ENCODE results near the gene SMARCA1. TPM values are rescaled to one million over a fixed set of nuclear protein-coding genes. Genes with fewer than 3 reads are reported as not detected.

Gene SMARCA1
- total and polyA plus RNA-seq, 2 donors from 2014 or later: 20.0 to 34.7 TPM

DNA sequence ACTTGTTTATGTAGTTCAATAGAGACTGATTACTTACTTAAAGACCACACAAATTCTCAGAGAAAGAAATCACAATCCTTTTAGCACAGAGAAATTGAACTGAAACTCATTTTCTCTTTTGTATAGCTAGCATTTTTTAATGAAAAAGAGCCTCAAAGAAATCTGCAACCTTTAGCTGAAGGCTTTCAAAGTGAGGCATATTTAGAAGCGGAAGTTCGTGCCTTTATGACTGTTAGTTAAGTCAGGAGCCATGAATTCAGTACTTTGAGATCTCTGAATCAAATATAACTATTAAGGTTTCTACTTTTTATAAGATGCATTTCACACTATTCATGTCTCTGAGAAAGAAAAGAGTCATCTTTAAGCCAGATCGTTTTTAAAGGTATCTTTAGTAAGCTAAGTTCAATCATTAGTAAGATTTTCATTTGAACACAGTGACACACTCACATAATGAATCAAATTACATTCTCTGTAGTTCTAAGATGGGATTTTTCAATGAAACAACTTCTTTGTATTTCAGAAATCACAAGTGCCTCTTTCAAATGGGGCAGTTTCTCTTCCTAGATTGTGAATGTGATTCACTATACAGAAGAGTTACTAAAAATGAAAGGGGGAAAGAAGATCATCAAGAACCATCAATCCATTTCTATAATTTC lies 61.4 kb downstream of the SMARCA1 start:
- H3K9me3 ChIP-seq (ENCODE audit: control insufficient read depth in 2 of 3, insufficient read depth in 1 of 3, low read length in 3 of 3): no peaks in the 10 kb centered on the region
- FAIRE-seq (no peak), DNase-seq (no peak)
- H3K27me3 ChIP-seq (ENCODE audit: control insufficient read depth, insufficient read depth, low read length): no peaks in the 10 kb centered on the region
- intact Hi-C loops (cut with DNase I): no loop called here
- TF ChIP-seq, protein P1, sequence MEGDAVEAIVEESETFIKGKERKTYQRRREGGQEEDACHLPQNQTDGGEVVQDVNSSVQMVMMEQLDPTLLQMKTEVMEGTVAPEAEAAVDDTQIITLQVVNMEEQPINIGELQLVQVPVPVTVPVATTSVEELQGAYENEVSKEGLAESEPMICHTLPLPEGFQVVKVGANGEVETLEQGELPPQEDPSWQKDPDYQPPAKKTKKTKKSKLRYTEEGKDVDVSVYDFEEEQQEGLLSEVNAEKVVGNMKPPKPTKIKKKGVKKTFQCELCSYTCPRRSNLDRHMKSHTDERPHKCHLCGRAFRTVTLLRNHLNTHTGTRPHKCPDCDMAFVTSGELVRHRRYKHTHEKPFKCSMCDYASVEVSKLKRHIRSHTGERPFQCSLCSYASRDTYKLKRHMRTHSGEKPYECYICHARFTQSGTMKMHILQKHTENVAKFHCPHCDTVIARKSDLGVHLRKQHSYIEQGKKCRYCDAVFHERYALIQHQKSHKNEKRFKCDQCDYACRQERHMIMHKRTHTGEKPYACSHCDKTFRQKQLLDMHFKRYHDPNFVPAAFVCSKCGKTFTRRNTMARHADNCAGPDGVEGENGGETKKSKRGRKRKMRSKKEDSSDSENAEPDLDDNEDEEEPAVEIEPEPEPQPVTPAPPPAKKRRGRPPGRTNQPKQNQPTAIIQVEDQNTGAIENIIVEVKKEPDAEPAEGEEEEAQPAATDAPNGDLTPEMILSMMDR (IDR thresholded peaks at IDR 0.05; ENCODE audit: borderline replicate concordance, extremely low read depth, insufficient read depth): no peak
- no peak overlapping the region for H3K27ac ChIP-seq (ENCODE audit: low read depth in 2 of 2, low read length in 2 of 2)
- H3K36me3 ChIP-seq (ENCODE audit: control insufficient read depth in 2 of 3, insufficient read depth in 3 of 3, low read length in 3 of 3): peaks cover 0 to 4% (median 0%) of the 10 kb centered on the region in 3 donors
- no peak overlapping the region for H3K4me3 ChIP-seq (ENCODE audit: low read length in 3 of 3)
- no peaks in the 10 kb centered on the region for H3K4me1 ChIP-seq (ENCODE audit: control insufficient read depth in 2 of 3, insufficient read depth in 2 of 3, low read depth in 1 of 3, low read length in 3 of 3)
- no peak overlapping the region for H3K9ac ChIP-seq (ENCODE audit: low read length in 3 of 3)

DNA sequence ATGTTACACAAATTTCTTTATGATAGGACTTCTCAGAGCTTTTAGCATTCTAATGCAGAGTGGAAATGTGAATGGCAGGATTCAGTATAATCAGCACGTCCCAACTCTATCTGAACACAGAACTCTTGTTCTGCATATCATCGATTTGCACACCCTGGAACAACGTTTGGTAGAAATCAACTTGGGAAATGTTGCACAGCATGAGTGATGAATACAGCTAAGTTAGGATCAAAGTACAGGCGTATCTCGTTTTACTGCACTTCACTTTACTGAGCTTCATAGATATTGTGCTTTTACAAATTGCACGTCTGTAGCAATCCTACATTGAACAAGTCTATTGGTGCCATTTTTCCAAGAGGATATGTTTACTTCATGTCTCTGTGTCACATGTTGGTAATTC lies 70.8 kb downstream of the SMARCA1 start:
- intact Hi-C loops (cut with DNase I): no loop called here
- Histone ChIP-seq H3K27me3 (ENCODE audit: control insufficient read depth, insufficient read depth, low read length) (no peaks in the 10 kb centered on the region), H3K9ac (ENCODE audit: low read length in 3 of 3) (no peak overlapping the region), H3K4me3 (ENCODE audit: low read length in 3 of 3) (no peak overlapping the region), H3K27ac (ENCODE audit: low read depth in 2 of 2, low read length in 2 of 2) (no peak overlapping the region), H3K4me1 (ENCODE audit: control insufficient read depth in 2 of 3, insufficient read depth in 2 of 3, low read depth in 1 of 3, low read length in 3 of 3) (no peaks in the 10 kb centered on the region), H3K9me3 (ENCODE audit: control insufficient read depth in 2 of 3, insufficient read depth in 1 of 3, low read length in 3 of 3) (no peaks in the 10 kb centered on the region), H3K36me3 (ENCODE audit: control insufficient read depth in 2 of 3, insufficient read depth in 3 of 3, low read length in 3 of 3) (no peaks in the 10 kb centered on the region)
- DNase-seq (no peak), FAIRE-seq (no peak)
- TF ChIP-seq, protein P1 (IDR thresholded peaks at IDR 0.05; ENCODE audit: borderline replicate concordance, extremely low read depth, insufficient read depth): no peak

DNA sequence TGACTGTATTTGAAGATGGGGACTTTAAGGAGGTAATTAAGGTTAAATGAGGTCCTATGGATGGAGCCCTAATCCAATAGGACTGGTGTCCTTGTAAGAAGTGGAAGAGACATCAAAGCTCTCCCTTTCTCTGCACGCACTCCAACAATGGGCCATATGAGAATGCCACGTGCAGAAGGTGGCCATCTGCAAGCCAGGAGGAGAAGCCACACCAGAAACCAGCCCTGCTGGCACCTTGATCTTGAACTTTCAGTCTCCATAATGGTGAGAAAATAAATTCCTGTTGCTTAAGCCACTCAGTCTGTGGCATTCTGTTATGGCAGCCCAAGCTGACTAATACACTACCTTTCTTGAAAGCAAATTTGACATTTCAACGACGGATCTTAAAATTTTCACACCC lies 73.2 kb downstream of the SMARCA1 start:
- intact Hi-C loops (cut with DNase I): no loop called here
- H3K4me3 ChIP-seq (ENCODE audit: low read length in 3 of 3): no peak overlapping the region
- no peak overlapping the region for H3K9ac ChIP-seq (ENCODE audit: low read length in 3 of 3)
- no peaks in the 10 kb centered on the region for H3K27me3 ChIP-seq (ENCODE audit: control insufficient read depth, insufficient read depth, low read length)
- DNase-seq (no peak), FAIRE-seq (no peak)
- no peaks in the 10 kb centered on the region for H3K4me1 ChIP-seq (ENCODE audit: control insufficient read depth in 2 of 3, insufficient read depth in 2 of 3, low read depth in 1 of 3, low read length in 3 of 3)
- no peaks in the 10 kb centered on the region for H3K36me3 ChIP-seq (ENCODE audit: control insufficient read depth in 2 of 3, insufficient read depth in 3 of 3, low read length in 3 of 3)
- H3K9me3 ChIP-seq (ENCODE audit: control insufficient read depth in 2 of 3, insufficient read depth in 1 of 3, low read length in 3 of 3): no peaks in the 10 kb centered on the region
- no peak overlapping the region for H3K27ac ChIP-seq (ENCODE audit: low read depth in 2 of 2, low read length in 2 of 2)
- TF ChIP-seq, protein P1 (IDR thresholded peaks at IDR 0.05; ENCODE audit: borderline replicate concordance, extremely low read depth, insufficient read depth): no peak

DNA sequence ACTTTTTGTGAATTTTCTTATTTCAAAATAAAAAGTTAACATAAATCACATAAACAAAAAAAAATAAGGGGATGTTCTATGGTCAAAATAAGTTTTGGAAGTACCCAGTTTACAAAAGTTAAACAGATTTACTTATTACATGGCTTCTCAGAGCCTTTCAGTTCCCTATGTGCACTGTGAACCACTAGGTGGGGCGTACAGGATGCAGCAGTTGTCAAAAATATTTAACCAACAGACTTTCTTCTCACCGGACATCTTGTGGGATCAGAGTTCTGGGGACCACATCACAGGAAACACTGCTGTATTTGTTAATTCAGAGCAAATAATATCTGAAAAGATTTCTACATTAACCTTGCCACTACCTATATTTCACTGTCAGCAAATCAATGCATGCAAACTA lies 74.1 kb downstream of the SMARCA1 start:
- Histone ChIP-seq H3K27me3 (ENCODE audit: control insufficient read depth, insufficient read depth, low read length) (no peaks in the 10 kb centered on the region), H3K4me1 (ENCODE audit: control insufficient read depth in 2 of 3, insufficient read depth in 2 of 3, low read depth in 1 of 3, low read length in 3 of 3) (no peaks in the 10 kb centered on the region), H3K9ac (ENCODE audit: low read length in 3 of 3) (no peak overlapping the region), H3K27ac (ENCODE audit: low read depth in 2 of 2, low read length in 2 of 2) (no peak overlapping the region), H3K36me3 (ENCODE audit: control insufficient read depth in 2 of 3, insufficient read depth in 3 of 3, low read length in 3 of 3) (no peaks in the 10 kb centered on the region), H3K4me3 (ENCODE audit: low read length in 3 of 3) (no peak overlapping the region), H3K9me3 (ENCODE audit: control insufficient read depth in 2 of 3, insufficient read depth in 1 of 3, low read length in 3 of 3) (no peaks in the 10 kb centered on the region)
- DNase-seq: no peak
- TF ChIP-seq, protein P1 (IDR thresholded peaks at IDR 0.05; ENCODE audit: borderline replicate concordance, extremely low read depth, insufficient read depth): no peak
- FAIRE-seq: no peak
- intact Hi-C loops (cut with DNase I): no loop called here
